ENCODE results near the gene ESRRG. TPM values are rescaled to one million over a fixed set of nuclear protein-coding genes. Genes with fewer than 3 reads are reported as not detected.

The ESRRG gene
- total RNA-seq, 2 donors from 2014 or later: 4.1 to 16.2 TPM

DNA sequence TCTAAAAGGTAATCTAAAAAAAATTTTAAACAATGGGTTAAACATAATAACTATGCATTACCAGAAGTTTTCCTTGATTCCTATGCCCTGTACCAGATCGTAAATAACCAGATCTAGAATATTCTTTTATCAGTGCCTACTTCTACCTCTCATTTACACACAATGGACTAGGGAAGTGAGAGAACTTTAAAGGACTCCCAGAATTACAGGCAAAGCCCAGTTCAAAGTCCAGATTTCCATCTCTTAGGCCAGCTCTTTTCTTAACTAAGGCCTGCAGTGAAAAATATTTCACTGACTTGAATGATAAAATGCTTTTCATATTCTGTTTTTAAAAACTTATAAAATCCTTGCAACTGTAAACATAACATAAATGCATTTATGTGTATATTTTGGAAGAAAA, 32.6 kb downstream of the ESRRG start:
- no peaks in the 10 kb centered on the region for H3K4me1 ChIP-seq (replicated peaks)
- WGBS: 93% methylated on average over 1 of the region's 1 CpG
- H3K27ac ChIP-seq: no peak overlapping the region
- TF ChIP-seq POLR2A (IDR thresholded peaks at IDR 0.05) (no peak), POLR2AphosphoS5 (IDR thresholded peaks at IDR 0.05) (no peak)
- TF ChIP-seq, protein P1, sequence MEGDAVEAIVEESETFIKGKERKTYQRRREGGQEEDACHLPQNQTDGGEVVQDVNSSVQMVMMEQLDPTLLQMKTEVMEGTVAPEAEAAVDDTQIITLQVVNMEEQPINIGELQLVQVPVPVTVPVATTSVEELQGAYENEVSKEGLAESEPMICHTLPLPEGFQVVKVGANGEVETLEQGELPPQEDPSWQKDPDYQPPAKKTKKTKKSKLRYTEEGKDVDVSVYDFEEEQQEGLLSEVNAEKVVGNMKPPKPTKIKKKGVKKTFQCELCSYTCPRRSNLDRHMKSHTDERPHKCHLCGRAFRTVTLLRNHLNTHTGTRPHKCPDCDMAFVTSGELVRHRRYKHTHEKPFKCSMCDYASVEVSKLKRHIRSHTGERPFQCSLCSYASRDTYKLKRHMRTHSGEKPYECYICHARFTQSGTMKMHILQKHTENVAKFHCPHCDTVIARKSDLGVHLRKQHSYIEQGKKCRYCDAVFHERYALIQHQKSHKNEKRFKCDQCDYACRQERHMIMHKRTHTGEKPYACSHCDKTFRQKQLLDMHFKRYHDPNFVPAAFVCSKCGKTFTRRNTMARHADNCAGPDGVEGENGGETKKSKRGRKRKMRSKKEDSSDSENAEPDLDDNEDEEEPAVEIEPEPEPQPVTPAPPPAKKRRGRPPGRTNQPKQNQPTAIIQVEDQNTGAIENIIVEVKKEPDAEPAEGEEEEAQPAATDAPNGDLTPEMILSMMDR (IDR thresholded peaks at IDR 0.05): no peak
- intact Hi-C loops (cut with DNase I): no loop called here
- no peaks in the 10 kb centered on the region for H3K27me3 ChIP-seq (replicated peaks; ENCODE audit: insufficient read depth)
- DNase-seq (ENCODE audit: low spot score): no peak
- no peaks in the 10 kb centered on the region for H3K36me3 ChIP-seq
- H3K4me3 ChIP-seq: no peak overlapping the region
- H3K9me3 ChIP-seq: no peaks in the 10 kb centered on the region

DNA sequence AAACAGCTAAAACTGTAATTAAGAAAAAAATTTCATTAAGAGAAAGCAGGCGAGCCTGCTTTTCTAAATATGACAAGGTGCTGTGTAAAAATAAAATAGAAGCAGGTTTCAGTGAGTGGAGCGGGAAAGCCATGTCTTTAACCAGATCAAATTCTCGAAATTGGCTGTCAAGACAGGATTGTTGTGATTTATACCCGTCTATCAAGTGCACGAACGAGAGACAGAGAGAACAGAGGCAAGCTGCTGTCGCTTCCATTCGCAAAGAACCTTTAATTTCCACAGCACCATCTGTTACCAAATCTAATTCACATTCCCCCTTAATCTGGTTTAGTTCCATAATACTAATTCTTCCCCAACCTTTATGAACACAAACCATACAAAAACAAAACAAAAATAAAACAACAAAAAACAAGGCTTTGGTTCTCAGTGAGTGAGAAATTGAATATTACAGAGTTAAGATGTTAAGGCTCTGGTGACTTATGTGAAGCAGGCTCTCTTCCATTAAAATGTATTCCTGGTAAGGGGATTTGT, 35.0 kb downstream of the ESRRG start:
- 90% methylated on average over 8 of the region's 8 CpGs for WGBS
- Histone ChIP-seq H3K27me3 (replicated peaks; ENCODE audit: insufficient read depth) (no peaks in the 10 kb centered on the region), H3K9me3 (no peaks in the 10 kb centered on the region), H3K36me3 (no peaks in the 10 kb centered on the region), H3K27ac (no peak overlapping the region), H3K4me3 (no peak overlapping the region), H3K4me1 (replicated peaks) (no peaks in the 10 kb centered on the region)
- no peak for DNase-seq (ENCODE audit: low spot score)
- TF ChIP-seq POLR2AphosphoS5 (IDR thresholded peaks at IDR 0.05) (no peak), POLR2A (IDR thresholded peaks at IDR 0.05) (no peak)
- TF ChIP-seq, protein P1 (IDR thresholded peaks at IDR 0.05): no peak
- intact Hi-C loops (cut with DNase I): no loop called here

DNA sequence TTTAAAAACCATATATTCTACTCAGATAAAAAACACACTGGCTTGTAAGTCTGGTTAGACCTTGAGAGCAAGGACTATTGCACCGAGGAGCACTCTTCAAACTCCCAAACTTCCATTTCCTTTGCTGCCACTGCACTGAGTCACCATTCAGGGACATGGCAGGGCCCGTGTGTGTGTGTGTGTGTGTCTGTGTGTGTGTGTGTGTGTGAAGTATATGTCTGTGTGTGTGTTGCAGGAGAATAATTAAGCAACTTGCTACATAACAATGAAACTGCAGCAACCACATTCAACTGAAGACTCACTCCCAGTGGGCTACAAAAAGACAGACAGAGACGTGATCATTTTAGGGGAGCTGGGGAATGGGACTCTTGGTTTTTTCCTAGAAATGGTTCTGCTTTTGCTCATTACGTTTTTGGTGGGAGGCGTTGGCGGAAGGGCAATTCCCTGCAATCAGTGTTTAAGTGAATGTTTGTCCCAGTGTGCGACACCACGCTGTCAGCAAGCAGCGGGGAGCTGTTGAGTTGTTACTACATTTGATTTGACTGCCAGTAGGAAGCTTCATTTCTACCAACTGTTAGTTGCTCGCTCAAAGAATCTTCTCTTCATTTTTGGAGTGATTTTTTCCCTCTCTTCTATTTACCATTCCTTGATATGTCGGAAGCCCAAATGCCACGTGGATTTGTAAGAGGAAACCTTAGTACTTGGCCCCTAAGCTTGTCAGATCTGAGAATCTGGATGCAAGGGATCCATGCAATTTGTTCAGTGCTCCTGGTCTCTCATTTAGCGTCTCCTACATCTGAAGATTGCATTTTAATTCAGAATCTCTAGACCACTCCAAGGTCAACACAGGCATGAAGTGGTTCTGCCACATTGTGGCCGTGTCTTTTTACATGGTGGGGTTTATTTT, 36.1 kb downstream of the ESRRG start:
- H3K36me3 ChIP-seq: no peaks in the 10 kb centered on the region
- WGBS: 67% methylated on average over 14 of the region's 14 CpGs
- H3K9me3 ChIP-seq: no peaks in the 10 kb centered on the region
- no peaks in the 10 kb centered on the region for H3K4me1 ChIP-seq (replicated peaks)
- TF ChIP-seq POLR2AphosphoS5 (IDR thresholded peaks at IDR 0.05): no peak
- TF ChIP-seq, protein P1 (IDR thresholded peaks at IDR 0.05): no peak
- no peak for TF ChIP-seq POLR2A (IDR thresholded peaks at IDR 0.05)
- no peaks in the 10 kb centered on the region for H3K27me3 ChIP-seq (replicated peaks; ENCODE audit: insufficient read depth)
- H3K27ac ChIP-seq: no peak overlapping the region
- intact Hi-C loops (cut with DNase I): no loop called here
- H3K4me3 ChIP-seq: no peak overlapping the region
- no peak for DNase-seq (ENCODE audit: low spot score)

DNA sequence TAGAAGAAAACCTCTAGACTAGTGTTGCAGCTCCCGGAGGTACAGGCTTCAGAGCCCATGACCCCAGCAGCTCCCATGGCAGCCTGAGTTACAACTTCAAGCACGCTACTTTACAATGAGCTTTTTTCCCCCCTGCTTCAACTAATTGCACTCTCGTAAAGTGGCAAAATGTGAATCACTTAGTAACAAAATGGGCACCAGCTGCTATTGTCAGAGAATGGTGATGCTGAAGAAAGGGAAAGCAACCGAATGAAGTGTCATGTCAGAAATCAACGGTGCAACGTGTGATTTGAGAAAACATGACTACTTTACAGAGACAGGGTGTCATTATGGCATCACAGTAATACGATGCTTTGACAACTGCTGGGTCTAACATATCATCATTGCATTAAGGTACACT, 40.5 kb downstream of the ESRRG start:
- no peak for DNase-seq (ENCODE audit: low spot score)
- Histone ChIP-seq H3K4me1 (replicated peaks) (no peaks in the 10 kb centered on the region), H3K4me3 (no peak overlapping the region), H3K27ac (no peak overlapping the region), H3K9me3 (no peaks in the 10 kb centered on the region), H3K36me3 (no peaks in the 10 kb centered on the region), H3K27me3 (replicated peaks; ENCODE audit: insufficient read depth) (no peaks in the 10 kb centered on the region)
- TF ChIP-seq, protein P1 (IDR thresholded peaks at IDR 0.05): no peak
- TF ChIP-seq POLR2A (IDR thresholded peaks at IDR 0.05) (no peak), POLR2AphosphoS5 (IDR thresholded peaks at IDR 0.05) (no peak)
- intact Hi-C loops (cut with DNase I): no loop called here
- WGBS: 76% methylated on average over 7 of the region's 7 CpGs

DNA sequence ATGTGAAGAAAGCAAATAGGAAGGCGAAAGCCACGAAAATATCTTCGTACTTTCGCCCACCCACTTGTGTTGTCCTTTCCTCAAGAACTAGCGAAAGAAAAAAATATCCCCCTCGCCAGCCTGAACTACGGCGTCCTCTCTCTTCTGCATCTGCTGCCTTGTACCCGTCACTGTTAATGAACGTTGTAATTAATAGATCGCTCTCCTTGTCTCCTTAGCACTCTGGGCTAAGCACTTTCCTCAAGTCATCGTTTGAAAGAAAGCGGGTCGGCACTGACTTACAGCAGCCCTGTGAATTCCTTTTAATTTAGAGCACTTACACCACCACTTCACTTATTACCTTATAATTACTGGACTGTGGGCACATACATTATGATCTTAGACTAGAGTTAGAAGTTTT, 44.1 kb downstream of the ESRRG start:
- no peak overlapping the region for H3K4me3 ChIP-seq
- TF ChIP-seq POLR2A (IDR thresholded peaks at IDR 0.05): no peak
- no peak for TF ChIP-seq POLR2AphosphoS5 (IDR thresholded peaks at IDR 0.05)
- TF ChIP-seq, protein P1 (IDR thresholded peaks at IDR 0.05): no peak
- no peaks in the 10 kb centered on the region for H3K36me3 ChIP-seq
- 83% methylated on average over 14 of the region's 14 CpGs for WGBS
- H3K4me1 ChIP-seq (replicated peaks): no peaks in the 10 kb centered on the region
- H3K9me3 ChIP-seq: no peaks in the 10 kb centered on the region
- intact Hi-C loops (cut with DNase I): no loop called here
- no peak overlapping the region for H3K27ac ChIP-seq
- H3K27me3 ChIP-seq (replicated peaks; ENCODE audit: insufficient read depth): no peaks in the 10 kb centered on the region
- DNase-seq (ENCODE audit: low spot score): no peak
